ENCODE measurements around the gene GPATCH8.
"Not testable (repeated sequence)": the region's sequence is repeated elsewhere in the genome, so short reads cannot be mapped to it uniquely, and the experiment has no call there.

The GPATCH8 gene

DNA sequence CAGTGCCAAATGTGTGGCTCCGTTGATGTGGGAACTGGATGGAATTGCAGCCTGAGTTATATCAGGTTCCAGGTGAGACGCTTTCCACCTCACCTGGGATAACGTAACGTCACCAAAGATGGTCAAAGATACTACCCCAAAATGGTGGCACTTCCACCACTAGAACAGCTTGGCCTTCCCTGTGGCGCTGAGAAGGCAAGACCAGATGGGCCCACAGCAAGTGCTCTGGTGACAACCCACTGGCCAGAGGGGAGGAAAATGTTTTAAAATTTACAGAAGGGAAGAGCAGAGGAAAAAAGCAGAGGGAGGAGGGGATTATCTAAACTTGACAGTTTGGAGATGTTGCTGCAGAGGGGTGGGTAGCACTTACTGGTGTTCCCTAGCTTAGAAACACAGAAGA, 106.3 kb downstream of the GPATCH8 start:
- no peak for DNase-seq (ENCODE audit: low spot score)

DNA sequence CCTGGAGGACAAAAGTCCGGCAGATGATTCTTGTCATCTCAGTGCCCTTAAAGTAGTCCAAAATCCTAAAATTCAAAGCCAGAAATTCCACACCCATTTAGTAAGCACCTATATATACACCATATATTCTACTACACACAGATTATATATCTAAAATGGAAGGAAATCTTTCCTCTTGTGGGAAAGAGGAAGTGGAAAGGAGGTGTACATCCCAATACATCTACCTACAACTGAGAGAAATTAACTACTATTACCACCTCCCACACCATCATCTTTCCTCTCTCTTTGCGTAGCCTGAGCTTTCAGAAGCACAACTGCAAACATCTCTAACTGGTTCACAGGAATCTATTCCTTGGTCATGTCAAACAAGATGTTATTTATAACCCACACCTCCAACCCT, 108.4 kb downstream of the GPATCH8 start:
- DNase-seq (ENCODE audit: low spot score): no peak

DNA sequence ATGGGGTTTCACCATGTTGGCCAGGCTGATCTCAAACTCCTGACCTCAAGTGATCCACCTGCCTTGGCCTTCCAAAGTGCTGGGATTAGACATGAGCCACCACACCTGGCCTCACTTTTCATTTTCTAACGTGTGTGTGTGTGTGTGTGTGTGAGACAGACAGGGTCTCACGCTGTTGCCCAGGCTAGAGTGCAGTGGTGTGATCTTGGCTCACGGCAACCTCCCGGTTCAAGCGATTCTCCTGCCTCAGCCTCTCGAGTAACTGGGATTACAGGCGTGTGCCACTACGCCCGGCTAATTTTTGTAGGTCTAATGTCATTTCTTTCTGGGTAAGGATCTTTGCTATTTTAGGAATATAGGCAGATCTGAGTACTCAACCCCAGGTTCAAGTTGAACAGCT, 109.1 kb downstream of the GPATCH8 start:
- not testable (repeated sequence) for DNase-seq (ENCODE audit: low spot score)

DNA sequence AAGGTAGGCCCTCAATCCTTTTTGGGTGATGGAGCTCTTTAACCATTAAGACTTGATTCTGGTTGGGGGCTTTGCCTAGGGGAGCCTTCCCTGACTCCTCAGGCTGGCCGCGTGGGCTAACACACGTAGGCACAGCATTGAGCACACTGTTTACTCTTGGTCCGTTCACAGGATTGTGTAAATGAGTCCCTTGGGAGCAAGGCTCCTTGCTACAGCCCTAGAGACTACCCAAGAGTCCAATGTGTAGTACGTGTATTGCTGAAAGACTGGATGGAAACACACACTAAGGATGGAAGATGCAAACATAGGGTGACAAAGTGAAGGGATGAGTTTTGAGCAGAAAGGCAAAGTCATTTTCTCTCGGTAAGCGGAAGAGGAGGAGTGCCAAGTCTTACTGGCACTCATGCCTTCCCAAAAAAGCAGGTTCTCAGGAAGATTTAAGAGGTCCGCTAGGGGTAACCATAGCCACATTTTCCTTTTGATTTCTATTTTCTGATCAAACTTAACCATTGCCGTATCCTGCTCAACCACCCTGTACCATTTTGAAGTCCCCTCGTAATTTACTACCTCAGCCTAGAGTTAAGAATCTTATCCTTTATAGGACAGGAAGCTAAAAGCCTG, 112.8 kb downstream of the GPATCH8 start:
- DNase-seq (ENCODE audit: low spot score): no peak

DNA sequence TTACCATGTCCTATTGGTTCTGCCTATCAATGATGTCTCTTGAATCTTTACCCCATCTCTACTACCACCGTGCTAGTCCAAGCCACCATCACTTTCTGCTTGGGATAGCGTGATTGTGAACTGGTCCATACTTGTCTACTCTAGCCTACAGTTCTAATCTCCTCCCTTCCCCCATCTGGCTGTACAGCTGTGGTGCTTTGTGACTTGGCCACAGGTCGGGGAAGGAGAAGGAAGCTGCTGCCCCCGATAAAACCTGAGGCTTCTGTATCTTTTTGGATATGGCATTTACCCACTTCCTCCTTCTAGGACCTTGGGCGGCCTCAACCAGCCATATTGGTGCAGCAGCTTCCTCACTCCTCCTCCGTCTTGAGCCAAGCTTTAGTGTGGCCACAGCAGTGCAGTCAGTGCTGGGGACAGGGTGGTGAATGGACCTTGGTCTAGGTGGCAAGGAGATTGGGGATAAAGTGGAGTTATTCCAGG, 113.4 kb downstream of the GPATCH8 start:
- no peak for DNase-seq (ENCODE audit: low spot score)

DNA sequence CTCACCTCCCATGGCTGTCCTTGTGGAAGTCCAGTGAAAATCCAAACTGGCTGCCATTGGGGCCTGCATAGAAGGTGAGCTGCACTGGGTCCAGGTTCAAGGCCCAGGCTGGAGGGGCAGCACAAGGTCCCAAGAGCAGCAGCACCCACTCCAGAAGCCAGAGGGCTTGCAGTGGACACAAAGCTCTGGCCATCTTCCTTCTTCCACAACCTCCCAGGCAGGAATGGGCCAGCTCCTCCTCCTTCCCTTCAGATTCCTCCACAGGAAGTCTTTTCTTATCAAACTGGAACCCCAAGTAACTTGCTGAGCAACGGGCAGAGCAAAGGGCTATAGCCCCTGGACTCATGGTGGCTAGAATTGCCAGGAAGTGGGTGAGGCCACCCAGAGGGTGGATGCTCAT, 113.9 kb downstream of the GPATCH8 start, which contains the start of gene ITGA2B:
Gene ITGA2B (minus strand): TSS at position 369 of the 400 bp plus-strand sequence. CDS start 176 bp downstream, at position 193.
- DNase-seq (ENCODE audit: low spot score): no peak

DNA sequence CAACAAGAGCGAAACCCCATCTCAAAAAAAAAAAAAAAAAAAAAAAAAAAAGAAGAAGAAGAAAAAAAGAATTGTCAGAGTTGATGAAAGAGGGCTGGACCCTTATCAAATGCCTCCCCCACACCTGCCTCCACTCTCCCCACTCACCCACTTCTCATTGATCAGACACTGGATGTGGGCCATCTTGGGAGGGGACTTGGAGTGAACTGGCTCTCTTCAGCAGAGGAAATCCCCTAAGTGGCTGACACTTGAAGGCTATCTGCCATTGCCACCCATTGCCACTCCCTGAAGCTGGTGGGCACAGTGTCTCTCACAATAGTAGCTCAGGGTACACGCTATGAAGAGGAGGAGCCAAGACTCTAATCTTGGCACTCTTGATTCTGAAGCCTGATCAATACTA, 115.4 kb downstream of the GPATCH8 start:
- DNase-seq (ENCODE audit: low spot score): no peak

DNA sequence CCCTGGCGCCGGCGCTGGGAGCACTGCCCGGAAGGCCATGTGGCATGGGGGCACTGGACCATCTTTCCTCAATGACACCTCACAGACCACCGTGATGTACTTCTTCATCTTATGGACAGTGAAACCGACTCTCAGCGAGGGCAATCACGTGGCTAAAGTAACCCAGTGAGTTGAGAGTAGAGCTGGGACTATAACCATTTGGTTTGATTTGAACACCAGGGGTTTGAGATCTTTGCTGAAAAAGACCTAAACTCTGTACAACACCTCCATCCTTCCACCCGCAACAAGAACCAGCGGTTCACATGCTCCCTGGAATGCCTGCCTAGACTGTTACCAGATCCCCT, 117.1 kb downstream of the GPATCH8 start:
- no peak for DNase-seq (ENCODE audit: low spot score)

DNA sequence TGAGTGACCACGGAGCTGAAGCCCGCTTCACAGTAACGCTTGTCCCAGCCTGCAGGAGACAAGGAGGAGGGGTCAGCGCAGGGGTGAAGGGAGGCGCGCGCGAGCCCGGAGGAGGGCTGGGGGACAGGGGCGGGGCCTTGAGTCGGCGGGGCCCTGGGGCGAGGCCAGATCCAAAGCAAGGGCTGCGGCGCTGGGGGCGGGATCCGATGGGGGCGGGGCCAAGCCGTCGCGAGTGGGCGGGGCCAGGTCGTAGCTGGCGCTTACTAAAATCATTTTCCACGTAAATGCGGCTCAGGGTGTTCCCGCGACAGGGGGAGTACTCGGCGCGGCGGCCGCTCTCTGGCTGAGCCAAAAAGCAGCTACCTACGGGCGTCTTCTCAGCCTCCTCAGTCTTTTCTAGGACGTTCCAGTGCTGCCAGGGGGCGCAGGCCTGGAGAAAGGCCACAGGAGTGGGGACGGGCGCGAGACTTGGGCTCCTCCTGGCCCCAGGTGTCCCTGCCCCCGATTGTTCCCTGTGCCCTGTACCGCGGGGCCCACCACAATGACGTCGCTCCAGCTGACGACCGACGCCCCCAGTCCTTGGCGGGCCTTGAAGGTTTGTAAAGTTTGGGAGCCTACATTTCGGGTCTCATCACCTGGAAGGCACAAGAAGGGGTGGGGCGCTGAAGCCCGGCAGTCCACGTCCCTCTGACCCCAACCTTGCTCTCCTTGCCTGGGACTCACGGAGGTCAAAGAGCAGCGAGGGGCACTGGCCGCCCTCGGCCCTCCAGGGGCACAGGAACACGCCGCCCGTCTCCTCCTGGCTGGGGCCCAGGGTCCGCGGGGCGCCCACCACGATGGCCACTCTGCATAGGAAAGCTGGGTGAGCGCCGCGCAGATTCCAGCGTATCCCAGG, 117.7 kb downstream of the GPATCH8 start:
- peak; percentile 93 for DNase-seq (ENCODE audit: low spot score)

DNA sequence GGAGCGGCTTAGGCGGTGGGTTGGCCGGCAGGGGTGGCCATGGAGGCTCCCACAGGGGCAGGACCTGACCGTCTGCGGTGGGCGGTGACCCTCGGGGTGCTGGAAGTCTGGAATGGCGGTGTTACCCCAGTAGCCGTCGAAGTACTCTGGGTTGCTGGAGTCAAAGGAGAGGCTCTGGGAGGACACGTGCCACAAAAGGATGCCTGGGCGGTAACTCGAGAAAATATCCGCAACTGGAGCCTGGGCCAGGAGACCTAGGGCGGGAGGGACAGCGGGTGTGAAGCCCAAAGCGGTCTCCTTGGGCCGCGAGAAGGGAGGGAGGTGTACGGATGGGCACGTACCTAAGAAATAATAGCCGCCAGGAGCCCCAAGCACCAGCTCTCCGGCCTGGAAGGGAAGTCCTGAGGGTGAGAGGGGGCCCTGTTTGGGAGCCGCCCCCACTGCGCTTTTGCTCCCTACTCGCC, 118.4 kb downstream of the GPATCH8 start:
- DNase-seq (ENCODE audit: low spot score): no peak

DNA sequence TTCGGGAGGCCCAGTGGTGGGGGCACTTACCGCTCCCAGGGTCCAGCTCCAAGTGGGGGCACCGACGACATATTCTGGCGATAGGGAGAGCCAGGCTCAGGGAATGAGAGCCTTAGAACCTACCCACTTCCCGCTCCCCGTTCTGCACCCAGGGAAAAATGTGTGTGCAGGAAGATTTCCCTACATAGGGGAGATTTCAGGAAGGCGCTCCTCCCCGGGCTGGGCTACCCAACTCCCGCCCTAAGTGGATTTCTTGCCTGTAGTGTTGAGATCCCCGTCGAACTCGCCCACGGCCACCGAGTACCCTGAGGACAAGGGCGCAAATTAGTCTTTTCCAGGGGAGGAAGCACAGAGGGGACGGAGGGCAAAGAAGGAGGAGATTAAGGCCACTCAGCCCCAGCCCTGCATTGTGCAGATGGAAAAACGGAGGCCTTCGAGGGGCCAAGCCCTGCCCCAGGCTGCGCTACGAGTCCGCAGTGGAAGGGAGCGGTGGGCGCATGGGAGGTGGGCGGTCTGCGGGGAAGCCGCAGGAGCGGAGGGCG, 118.9 kb downstream of the GPATCH8 start:
- DNase-seq (ENCODE audit: low spot score): no peak

DNA sequence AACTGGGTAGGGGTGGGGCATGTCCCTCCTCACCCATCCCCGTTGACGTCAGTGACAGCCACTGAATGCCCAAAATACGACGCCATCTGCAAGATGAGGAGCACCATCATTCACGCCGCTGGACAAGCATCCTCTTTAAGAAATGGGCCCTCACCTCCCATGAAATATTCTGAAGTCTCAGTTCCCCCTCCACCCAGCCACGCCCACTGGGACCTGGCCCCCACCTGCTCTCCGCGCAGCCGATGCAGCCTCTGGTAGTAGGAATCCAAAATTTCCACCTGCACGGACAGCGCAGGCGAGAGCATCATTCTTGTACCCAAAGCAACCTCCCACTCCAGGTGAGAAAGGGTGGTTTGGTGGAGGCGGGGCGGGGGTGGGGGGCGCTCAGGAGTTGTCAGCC, 119.3 kb downstream of the GPATCH8 start:
- no peak for DNase-seq (ENCODE audit: low spot score)

DNA sequence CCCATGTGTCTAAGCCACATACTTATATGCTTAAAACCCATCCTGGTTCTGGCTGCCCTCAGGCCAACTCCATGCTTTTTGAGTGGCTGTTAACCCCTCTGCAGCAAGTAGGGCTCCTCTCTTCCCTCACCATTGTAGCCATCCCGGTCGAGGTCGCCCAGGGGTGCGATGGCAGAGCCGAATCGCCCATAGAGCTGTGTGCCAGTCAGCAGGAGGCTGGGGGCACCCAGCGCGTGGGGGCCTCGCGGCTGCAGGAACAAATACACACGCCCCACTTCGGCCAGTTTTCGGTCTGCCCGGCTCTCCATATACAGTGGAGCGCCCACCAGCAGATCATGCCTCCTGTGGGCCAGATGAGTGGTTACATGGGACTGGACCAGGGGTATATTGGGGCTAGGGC, 119.8 kb downstream of the GPATCH8 start:
- no peak for DNase-seq (ENCODE audit: low spot score)

DNA sequence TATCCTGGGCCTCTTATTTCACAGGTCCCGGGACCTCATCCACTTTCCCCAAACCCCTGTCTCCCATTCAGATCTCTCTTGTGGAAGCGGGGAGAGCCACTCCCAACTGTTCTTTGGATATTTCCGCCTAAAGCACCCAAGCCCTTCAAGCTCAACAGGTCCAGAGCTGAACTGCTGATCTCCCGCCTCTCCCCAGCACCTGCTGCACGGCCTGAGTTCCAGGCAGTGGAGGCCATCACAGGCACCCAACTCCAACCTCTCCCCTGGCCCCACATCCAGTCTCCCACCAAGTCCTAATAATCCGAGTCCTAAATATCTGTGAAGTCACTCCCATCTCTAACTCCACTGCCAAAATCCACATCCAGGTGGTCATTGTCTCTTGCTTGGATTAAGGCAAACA, 120.3 kb downstream of the GPATCH8 start:
- DNase-seq (ENCODE audit: low spot score): no peak

DNA sequence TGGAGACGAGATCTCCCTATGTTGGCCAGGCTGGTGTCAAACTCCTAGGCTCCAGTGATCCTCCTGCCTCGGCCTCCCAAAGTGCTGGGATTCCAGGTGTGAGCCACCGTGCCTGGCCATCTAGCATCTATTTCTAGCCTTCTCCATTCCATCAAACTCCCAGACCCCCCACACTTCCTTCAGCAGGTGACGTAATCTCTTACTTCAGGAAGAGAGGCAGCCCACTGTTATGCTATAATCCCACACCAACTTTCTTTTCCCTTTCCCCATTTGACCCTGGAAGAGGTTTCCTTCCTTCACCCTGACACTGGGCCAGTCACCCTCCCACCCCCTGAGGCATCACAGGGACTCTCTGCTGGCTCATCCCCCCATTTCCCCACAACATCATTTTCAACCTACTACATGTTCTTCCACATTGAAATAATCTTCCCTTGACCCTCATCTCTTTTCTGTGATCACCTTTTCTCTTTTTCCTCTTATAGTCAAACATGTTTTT, 121.3 kb downstream of the GPATCH8 start:
- no peak for DNase-seq (ENCODE audit: low spot score)

DNA sequence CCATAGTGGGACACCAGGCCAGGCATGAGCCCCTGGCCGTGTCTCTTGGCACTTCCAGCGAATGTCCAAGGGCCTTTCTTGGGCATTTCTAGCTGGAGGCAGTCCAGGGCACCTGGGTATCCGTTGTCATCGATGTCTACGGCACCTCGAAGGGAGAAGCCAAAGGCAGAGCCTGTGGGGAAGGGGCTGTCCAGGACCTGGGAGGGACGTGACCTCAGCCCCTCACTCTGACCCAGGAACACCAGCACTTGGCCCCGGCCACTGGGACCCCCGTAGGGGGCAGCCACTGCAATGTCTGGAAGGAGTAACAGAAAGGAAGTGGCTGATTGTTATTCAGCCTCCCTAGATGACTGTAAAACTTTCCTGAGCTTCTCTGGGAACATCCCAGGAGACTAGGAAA, 122.4 kb downstream of the GPATCH8 start:
- no peak for DNase-seq (ENCODE audit: low spot score)

DNA sequence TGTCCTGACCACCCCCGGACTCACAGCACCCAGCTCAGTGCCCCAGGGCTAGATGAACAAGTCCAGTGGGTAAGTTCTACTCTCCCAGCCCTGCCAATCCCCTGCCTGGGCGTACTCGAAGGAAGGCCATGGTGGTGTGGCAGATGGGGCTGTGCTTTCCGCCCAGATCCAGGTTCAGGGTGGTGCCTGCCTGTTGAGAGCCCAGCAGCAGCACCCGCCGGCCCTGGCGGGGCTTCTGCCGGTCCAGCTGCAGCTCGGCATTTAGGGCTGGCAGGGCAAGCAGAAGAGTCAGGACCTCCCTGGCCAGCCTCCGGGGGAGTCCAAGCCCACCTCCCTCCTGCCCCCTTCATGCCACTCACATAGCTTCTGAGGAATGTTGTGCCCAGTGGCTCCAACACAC, 123.3 kb downstream of the GPATCH8 start:
- no peak for DNase-seq (ENCODE audit: low spot score)

DNA sequence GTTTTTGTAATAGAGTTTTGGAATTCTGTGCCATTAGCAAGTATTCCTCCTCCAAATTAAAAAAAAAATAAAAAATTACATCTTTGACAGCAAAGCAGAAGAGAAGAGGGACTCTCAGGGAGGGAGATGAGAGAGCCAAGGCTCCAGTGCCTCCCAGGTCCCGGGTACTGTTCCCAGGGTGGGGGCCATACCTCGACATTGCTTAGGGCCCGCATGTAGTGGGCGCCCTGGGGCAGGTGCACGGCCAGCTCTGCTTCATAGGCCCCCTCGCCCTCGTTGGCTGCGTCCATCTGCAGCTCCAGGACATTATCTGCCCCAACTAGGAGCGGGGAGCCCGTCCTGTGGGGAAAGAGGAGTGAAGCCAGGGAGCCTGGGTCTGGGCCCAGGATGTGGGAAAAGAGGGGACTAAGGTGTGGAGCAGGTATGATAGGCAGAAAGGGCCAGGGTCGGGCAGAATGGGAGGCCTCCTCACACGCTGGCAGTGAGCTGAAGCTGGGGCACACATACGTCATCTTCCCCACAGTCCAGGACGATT, 125.0 kb downstream of the GPATCH8 start:
- no peak for DNase-seq (ENCODE audit: low spot score)

DNA sequence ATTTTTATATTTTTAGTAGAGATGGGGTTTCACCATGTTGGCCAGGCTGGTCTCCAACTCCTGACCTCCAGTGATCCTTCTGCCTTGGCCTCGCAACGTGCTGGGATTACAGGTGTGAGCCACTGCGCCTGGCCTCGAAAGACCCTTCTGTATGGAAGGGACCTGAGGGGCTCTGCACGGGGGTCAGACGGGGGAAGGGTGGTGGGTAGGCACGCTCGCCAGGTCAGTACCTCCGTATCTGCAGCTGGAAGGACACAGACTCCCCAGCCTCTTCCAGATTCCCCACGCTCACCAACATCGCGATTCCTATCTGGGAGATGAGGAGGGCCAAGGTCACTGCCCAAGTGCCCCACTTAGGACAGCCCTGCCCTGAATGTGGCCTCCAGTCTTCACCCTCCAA, 126.4 kb downstream of the GPATCH8 start:
- DNase-seq (ENCODE audit: low spot score): no peak

DNA sequence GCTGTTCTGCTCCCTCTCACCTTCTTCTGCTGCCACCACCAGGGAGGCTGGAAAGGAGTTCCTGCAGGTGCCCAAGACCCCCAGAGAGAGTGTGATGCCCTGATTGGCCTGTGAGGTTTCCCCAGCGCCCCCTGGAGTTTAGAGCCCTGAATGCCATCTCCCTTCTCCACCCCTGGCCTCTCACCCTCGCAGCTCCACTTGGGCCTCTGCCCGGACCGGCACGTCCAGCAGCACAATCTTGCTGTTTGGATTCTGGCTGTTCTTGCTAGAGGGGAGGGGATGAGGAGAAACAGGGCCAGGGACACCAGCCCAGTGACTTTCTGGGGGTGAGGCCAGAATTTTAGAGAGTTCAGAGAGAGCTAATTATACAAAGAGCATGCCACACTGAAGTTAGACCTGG, 127.1 kb downstream of the GPATCH8 start:
- DNase-seq (ENCODE audit: low spot score): peak; percentile 86

DNA sequence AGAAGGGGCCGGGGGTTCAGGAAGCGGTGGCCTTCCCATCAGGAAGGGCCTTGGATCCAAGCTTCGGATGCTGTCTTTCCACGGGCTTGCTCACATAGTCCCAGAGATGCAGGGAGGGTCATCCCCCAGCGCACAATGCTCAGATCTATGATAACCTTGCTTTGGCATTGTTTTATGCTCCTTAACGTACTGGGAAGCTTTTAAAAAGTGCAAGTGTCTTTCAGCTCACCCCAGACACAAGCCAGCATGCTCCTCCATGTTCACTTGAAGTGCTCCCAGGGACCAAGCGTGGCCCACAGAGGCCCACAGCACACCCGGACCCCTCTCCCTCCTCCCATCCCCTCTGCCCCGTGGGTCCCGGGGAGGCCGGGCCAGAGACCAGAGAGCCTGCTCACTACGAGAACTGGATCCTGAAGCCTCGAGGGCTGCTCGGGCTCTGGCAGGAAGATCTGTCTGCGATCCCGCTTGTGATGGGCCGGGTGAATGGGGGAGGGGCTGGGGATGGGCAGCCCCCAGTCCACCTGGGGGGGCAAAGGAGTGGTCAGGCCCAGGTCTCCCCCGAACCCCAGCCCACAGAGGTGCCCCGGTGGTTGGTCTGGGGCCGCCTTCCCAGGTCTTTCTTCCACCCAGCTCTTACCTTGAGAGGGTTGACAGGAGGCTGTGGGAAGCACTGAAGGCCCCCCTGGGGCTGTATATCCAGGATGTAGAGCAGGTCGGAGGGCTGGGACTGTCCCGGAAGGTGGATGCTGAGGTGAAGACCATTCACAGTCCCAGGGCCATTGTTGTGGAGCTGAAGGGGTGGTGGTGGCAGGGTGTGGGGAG, 127.8 kb downstream of the GPATCH8 start:
- no peak for DNase-seq (ENCODE audit: low spot score)

All from HuH-7 (cell line).